Measurements from ENCODE around the gene ALDH1L1.

The ALDH1L1 gene

GRCh38 chr3:126212250-126212619 is 31.8 kb upstream of the ALDH1L1 start (continued):
- TF ChIP-seq ZNF658 (tag by site-specific recombination; IDR thresholded peaks at IDR 0.05) (no peak), ZFP37 (tag by site-specific recombination; IDR thresholded peaks at IDR 0.05) (no peak), ZNF266 (tag by site-specific recombination; IDR thresholded peaks at IDR 0.05; ENCODE audit: low read depth) (0 out of 2 replicates have a peak, but pooled peaks have one; percentile 6), TCF7L2 (IDR thresholded peaks at IDR 0.05; ENCODE audit: borderline replicate concordance, low read depth, low read length) (no peak), ZNF513 (tag by site-specific recombination; IDR thresholded peaks at IDR 0.05) (no peak), FEZF1 (tag by site-specific recombination; IDR thresholded peaks at IDR 0.05) (no peak), KLF16 (tag by site-specific recombination; IDR thresholded peaks at IDR 0.05) (no peak), ZNF184 (tag by site-specific recombination; IDR thresholded peaks at IDR 0.05) (no peak), ZNF37A (tag by site-specific recombination; IDR thresholded peaks at IDR 0.05) (no peak), ZNF132 (tag by site-specific recombination; IDR thresholded peaks at IDR 0.05; ENCODE audit: borderline replicate concordance) (no peak), OVOL3 (tag by site-specific recombination; IDR thresholded peaks at IDR 0.05) (no peak), ZNF488 (tag by site-specific recombination; IDR thresholded peaks at IDR 0.05) (no peak), ZNF830 (tag by site-specific recombination; IDR thresholded peaks at IDR 0.05; ENCODE audit: low read depth) (no peak), ZNF18 (tag by site-specific recombination; IDR thresholded peaks at IDR 0.05) (no peak), ZNF221 (tag by site-specific recombination; IDR thresholded peaks at IDR 0.05; ENCODE audit: borderline replicate concordance) (no peak), ZNF521 (tag by site-specific recombination; IDR thresholded peaks at IDR 0.05) (no peak), PRDM1 (tag by site-specific recombination; IDR thresholded peaks at IDR 0.05) (no peak), ZNF155 (tag by site-specific recombination; IDR thresholded peaks at IDR 0.05) (no peak), ZNF354C (tag by site-specific recombination; IDR thresholded peaks at IDR 0.05; ENCODE audit: borderline replicate concordance, low read depth) (no peak), ZBTB44 (tag by site-specific recombination; IDR thresholded peaks at IDR 0.05) (no peak), ZBTB17 (tag by site-specific recombination; IDR thresholded peaks at IDR 0.05) (no peak), MEIS1 (CRISPR knock-in tag; IDR thresholded peaks at IDR 0.05; ENCODE audit: borderline replicate concordance) (no peak), GLIS2 (tag by site-specific recombination; IDR thresholded peaks at IDR 0.05) (no peak), ZNF629 (tag by site-specific recombination; IDR thresholded peaks at IDR 0.05) (no peak)
- TF ChIP-seq, protein P1, sequence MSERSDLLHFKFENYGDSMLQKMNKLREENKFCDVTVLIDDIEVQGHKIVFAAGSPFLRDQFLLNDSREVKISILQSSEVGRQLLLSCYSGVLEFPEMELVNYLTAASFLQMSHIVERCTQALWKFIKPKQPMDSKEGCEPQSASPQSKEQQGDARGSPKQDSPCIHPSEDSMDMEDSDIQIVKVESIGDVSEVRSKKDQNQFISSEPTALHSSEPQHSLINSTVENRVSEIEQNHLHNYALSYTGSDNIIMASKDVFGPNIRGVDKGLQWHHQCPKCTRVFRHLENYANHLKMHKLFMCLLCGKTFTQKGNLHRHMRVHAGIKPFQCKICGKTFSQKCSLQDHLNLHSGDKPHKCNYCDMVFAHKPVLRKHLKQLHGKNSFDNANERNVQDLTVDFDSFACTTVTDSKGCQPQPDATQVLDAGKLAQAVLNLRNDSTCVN (tag by site-specific recombination; optimal IDR thresholded peaks at IDR 0.05) = no peak
